A673 (cell line): ENCODE measurements around the gene IDH1.

Source experiments
- EZH2 ChIP-seq: fragments of 200-600 bp; sonication (generic); IDR thresholded peaks from 2 replicates; pipeline ENCODE4 v1.6.1; 2017; ENCODE audit warnings: borderline replicate concordance, low read depth, mild to moderate bottlenecking, mixed read lengths, antibody characterized with exemption, low read length; ENCODE audit not compliant: poor library complexity, severe bottlenecking
- TF ChIP-seq, protein P1 (sequence below): fragments of 300-800, 200-600 bp; sonication (generic); conservative IDR thresholded peaks from 2 replicates; pipeline ENCODE4 v1.5.1; 2017; ENCODE audit warnings: low read depth, mild to moderate bottlenecking, antibody characterized with exemption, low read length, moderate library complexity, mixed read lengths

GRCh38 chr2:208278549-208278948 is 23.7 kb upstream of the IDH1 start:
- TF ChIP-seq, protein P1, sequence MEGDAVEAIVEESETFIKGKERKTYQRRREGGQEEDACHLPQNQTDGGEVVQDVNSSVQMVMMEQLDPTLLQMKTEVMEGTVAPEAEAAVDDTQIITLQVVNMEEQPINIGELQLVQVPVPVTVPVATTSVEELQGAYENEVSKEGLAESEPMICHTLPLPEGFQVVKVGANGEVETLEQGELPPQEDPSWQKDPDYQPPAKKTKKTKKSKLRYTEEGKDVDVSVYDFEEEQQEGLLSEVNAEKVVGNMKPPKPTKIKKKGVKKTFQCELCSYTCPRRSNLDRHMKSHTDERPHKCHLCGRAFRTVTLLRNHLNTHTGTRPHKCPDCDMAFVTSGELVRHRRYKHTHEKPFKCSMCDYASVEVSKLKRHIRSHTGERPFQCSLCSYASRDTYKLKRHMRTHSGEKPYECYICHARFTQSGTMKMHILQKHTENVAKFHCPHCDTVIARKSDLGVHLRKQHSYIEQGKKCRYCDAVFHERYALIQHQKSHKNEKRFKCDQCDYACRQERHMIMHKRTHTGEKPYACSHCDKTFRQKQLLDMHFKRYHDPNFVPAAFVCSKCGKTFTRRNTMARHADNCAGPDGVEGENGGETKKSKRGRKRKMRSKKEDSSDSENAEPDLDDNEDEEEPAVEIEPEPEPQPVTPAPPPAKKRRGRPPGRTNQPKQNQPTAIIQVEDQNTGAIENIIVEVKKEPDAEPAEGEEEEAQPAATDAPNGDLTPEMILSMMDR, result no peak
- TF ChIP-seq EZH2, result no peak
